Esophagus squamous epithelium (tissue), 5 donors: ENCODE measurements around the gene ARPP19. TPM values are rescaled to one million over a fixed set of nuclear protein-coding genes. Genes with fewer than 3 reads are reported as not detected.

ENCODE experiments used
- DNase-seq: peaks from one replicate; lab custom pipeline; 2025; lab: John Stamatoyannopoulos, UW
- H3K27ac ChIP-seq, 4 donors: fragments of 200-600 bp; sonication (generic); one replicate each; pipeline ENCODE4 v1.5.1; 2016 to 2019; ENCODE audit warnings: mild to moderate bottlenecking in 1 of 4
- H3K27me3 ChIP-seq, 4 donors: fragments of 200-600 bp; sonication (generic); 1 replicate in 3 of 4; 2 replicates in 1 of 4; pipeline versions ENCODE4 v1.5.1 to v1.6.0; 2017 to 2021; ENCODE audit warnings: antibody characterized with exemption in 1 of 4
- H3K36me3 ChIP-seq, 3 donors: fragments of 200-600 bp; sonication (generic); one replicate each; pipeline ENCODE4 v1.5.1; 2016 to 2019
- H3K4me1 ChIP-seq, 3 donors: fragments of 200-600 bp; sonication (generic); one replicate each; pipeline ENCODE4 v1.5.1; 2017 to 2019
- H3K4me3 ChIP-seq, 4 donors: fragments of 200-600 bp; sonication (generic); 1 replicate in 3 of 4; 2 replicates in 1 of 4; pipeline ENCODE4 v1.5.1; 2016 to 2019; ENCODE audit warnings: mild to moderate bottlenecking in 2 of 4, moderate library complexity in 1 of 4
- H3K9me3 ChIP-seq, 3 donors: fragments of 200-600 bp; sonication (generic); one replicate each; pipeline ENCODE4 v1.5.1; 2016 to 2019
- CTCF ChIP-seq, 6 experiments: fragments of 450-650 bp in 4 of 6; fragments of 200-600 bp in 2 of 6; sonication (generic) in 2 of 6; IDR thresholded peaks; one replicate each; pipeline ENCODE4 v1.5.1; 2016 to 2019; ENCODE audit warnings: antibody characterized with exemption in 6 of 6, mild to moderate bottlenecking in 4 of 6, moderate library complexity in 4 of 6
- POLR2A ChIP-seq, 4 donors: fragments of 450-650 bp; IDR thresholded peaks; one replicate each; pipeline ENCODE4 v1.6.1; 2017; ENCODE audit warnings: antibody characterized with exemption in 4 of 4, mild to moderate bottlenecking in 4 of 4, moderate library complexity in 3 of 4
- WGBS, 2 donors: methylation state at CpG; one replicate each; pipeline ENCODE4 v1.1.5; 2018; 5-methylcytosine and 5-hydroxymethylcytosine counted together
- intact Hi-C: fragments of 100-400 bp; cut with DNase I; formaldehyde crosslinking; loops from one replicate; pipeline ENCODE4 v1.15.0; 2022
- total RNA-seq, 4 donors: library from RNA; depleted of rRNA; stranded (reverse); fragments of >200 nt; gene quantifications; one replicate each; pipeline ENCODE4 v1.1.0, GENCODE V29; 2016
- donor health status: DM: yes; HTN: yes; CAD: no.

ARPP19 gene
- total RNA-seq, 4 donors from 2014 or later, result 44.1 to 114 (median 105) TPM

- H3K27me3 ChIP-seq, result no peaks in the 10 kb centered on the region
- H3K36me3 ChIP-seq, result peaks cover 0 to 60% (median 3%) of the 10 kb centered on the region in 3 donors
- 92 to 94% methylated on average over 3 to 4 of the region's 5 CpGs for WGBS, 2 donors
- H3K9me3 ChIP-seq, result no peaks in the 10 kb centered on the region
- H3K4me3 ChIP-seq, result no peak overlapping the region
- intact Hi-C loops, result no loop called here
- H3K27ac ChIP-seq, result no peak overlapping the region
- TF ChIP-seq CTCF (IDR thresholded peaks at IDR 0.05), result no peak
- no peak for TF ChIP-seq POLR2A (IDR thresholded peaks at IDR 0.05)
- no peaks in the 10 kb centered on the region for H3K4me1 ChIP-seq
- no peak for DNase-seq
These were observed 22.6 kb downstream of the ARPP19 start for GRCh38 chr15:52546031-52546751.

GRCh38 chr15:52540374-52541012 is 28.3 kb downstream of the ARPP19 start:
- DNase-seq, result no peak
- intact Hi-C loops, result no loop called here
- no peak for TF ChIP-seq CTCF (IDR thresholded peaks at IDR 0.05)
- no peak for TF ChIP-seq POLR2A (IDR thresholded peaks at IDR 0.05)
- peaks cover 0 to 3% (median 0%) of the 10 kb centered on the region in 3 donors for H3K36me3 ChIP-seq
- no peaks in the 10 kb centered on the region for H3K9me3 ChIP-seq
- H3K4me1 ChIP-seq, result no peaks in the 10 kb centered on the region
- peaks cover 0 to 2% (median 0%) of the 10 kb centered on the region in 4 donors for H3K27me3 ChIP-seq
- 69 to 75% methylated on average over 3 of the region's 3 CpGs for WGBS, 2 donors
- no peak overlapping the region for H3K27ac ChIP-seq
- no peak overlapping the region for H3K4me3 ChIP-seq

- 87 to 90% methylated on average over 8 of the region's 8 CpGs for WGBS, 2 donors
- Histone ChIP-seq H3K36me3 (no peaks in the 10 kb centered on the region), H3K9me3 (no peaks in the 10 kb centered on the region), H3K4me1 (no peaks in the 10 kb centered on the region), H3K27me3 (peaks cover 0 to 14% (median 0%) of the 10 kb centered on the region in 4 donors), H3K4me3 (no peak overlapping the region), H3K27ac (no peak overlapping the region)
- intact Hi-C loops, result no loop called here
- no peak for DNase-seq
- no peak for TF ChIP-seq POLR2A (IDR thresholded peaks at IDR 0.05)
- no peak for TF ChIP-seq CTCF (IDR thresholded peaks at IDR 0.05)
These were observed 31.4 kb downstream of the ARPP19 start for GRCh38 chr15:52537459-52537858.

GRCh38 chr15:52532427-52532826 is 36.4 kb downstream of the ARPP19 start:
- 67 to 79% methylated on average over 2 of the region's 2 CpGs for WGBS, 2 donors
- peaks cover 0 to 25% (median 9%) of the 10 kb centered on the region in 3 donors for H3K4me1 ChIP-seq
- no peak for DNase-seq
- H3K9me3 ChIP-seq, result no peaks in the 10 kb centered on the region
- intact Hi-C loops, result no loop called here
- H3K27ac ChIP-seq, result no peak overlapping the region
- H3K4me3 ChIP-seq, result no peak overlapping the region
- H3K27me3 ChIP-seq, result peaks cover 0 to 38% (median 0%) of the 10 kb centered on the region in 4 donors
- no peaks in the 10 kb centered on the region for H3K36me3 ChIP-seq
- TF ChIP-seq CTCF (IDR thresholded peaks at IDR 0.05), result no peak
- no peak for TF ChIP-seq POLR2A (IDR thresholded peaks at IDR 0.05)

GRCh38 chr15:52529940-52530339 is 38.9 kb downstream of the ARPP19 start:
- Histone ChIP-seq H3K9me3 (no peaks in the 10 kb centered on the region), H3K36me3 (no peaks in the 10 kb centered on the region), H3K4me1 (peaks cover 0 to 25% (median 10%) of the 10 kb centered on the region in 3 donors), H3K4me3 (peak overlapping the region; percentile 52 to 90 (median 83)), H3K27me3 (peaks cover 0 to 30% (median 0%) of the 10 kb centered on the region in 4 donors), H3K27ac (no peak overlapping the region)
- intact Hi-C loops, result no loop called here
- no peak for DNase-seq
- TF ChIP-seq POLR2A (IDR thresholded peaks at IDR 0.05), result no peak
- TF ChIP-seq CTCF (IDR thresholded peaks at IDR 0.05), result no peak
- WGBS, 2 donors, result 42 to 56% methylated on average over 11 of the region's 11 CpGs
